Measurements from ENCODE around the gene CYB5R2. TPM values are rescaled to one million over a fixed set of nuclear protein-coding genes. Genes with fewer than 3 reads are reported as not detected.

The CYB5R2 gene
- total RNA-seq, 2 donors from 2014 or later: 7.4 to 7.5 TPM

- no peaks in the 10 kb centered on the region for H3K36me3 ChIP-seq
- TF ChIP-seq, protein P1, sequence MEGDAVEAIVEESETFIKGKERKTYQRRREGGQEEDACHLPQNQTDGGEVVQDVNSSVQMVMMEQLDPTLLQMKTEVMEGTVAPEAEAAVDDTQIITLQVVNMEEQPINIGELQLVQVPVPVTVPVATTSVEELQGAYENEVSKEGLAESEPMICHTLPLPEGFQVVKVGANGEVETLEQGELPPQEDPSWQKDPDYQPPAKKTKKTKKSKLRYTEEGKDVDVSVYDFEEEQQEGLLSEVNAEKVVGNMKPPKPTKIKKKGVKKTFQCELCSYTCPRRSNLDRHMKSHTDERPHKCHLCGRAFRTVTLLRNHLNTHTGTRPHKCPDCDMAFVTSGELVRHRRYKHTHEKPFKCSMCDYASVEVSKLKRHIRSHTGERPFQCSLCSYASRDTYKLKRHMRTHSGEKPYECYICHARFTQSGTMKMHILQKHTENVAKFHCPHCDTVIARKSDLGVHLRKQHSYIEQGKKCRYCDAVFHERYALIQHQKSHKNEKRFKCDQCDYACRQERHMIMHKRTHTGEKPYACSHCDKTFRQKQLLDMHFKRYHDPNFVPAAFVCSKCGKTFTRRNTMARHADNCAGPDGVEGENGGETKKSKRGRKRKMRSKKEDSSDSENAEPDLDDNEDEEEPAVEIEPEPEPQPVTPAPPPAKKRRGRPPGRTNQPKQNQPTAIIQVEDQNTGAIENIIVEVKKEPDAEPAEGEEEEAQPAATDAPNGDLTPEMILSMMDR (IDR thresholded peaks at IDR 0.05): no peak
- intact Hi-C loops (cut with DNase I): no loop called here
These were observed 54.0 kb downstream of the CYB5R2 start for GRCh38 chr11:7619322-7619721.

GRCh38 chr11:7617032-7617431 lies 56.3 kb downstream of the CYB5R2 start:
- no peak overlapping the region for H3K9ac ChIP-seq (ENCODE audit: low read depth in 2 of 2, low read length in 2 of 2)
- intact Hi-C loops (cut with DNase I): no loop called here
- H3K4me3 ChIP-seq: no peak overlapping the region
- H3K4me1 ChIP-seq: peaks cover under 1% of the 10 kb centered on the region
- H3K36me3 ChIP-seq: no peaks in the 10 kb centered on the region
- H3K27me3 ChIP-seq: no peaks in the 10 kb centered on the region
- no peak for DNase-seq
- H3K27ac ChIP-seq: no peak overlapping the region
- TF ChIP-seq, protein P1 (IDR thresholded peaks at IDR 0.05): no peak
- no peaks in the 10 kb centered on the region for H3K9me3 ChIP-seq

More at GRCh38 chr11:7619322-7619721, 54.0 kb downstream of the CYB5R2 start:
- no peak overlapping the region for H3K9ac ChIP-seq (ENCODE audit: low read depth in 2 of 2, low read length in 2 of 2)
- H3K27me3 ChIP-seq: no peaks in the 10 kb centered on the region
- H3K4me1 ChIP-seq: peaks cover 10% of the 10 kb centered on the region
- H3K27ac ChIP-seq: no peak overlapping the region
- no peak for DNase-seq
- no peak overlapping the region for H3K4me3 ChIP-seq
- no peaks in the 10 kb centered on the region for H3K9me3 ChIP-seq

Other genes with a start within 250 kb of the CYB5R2 start
- 1 to 10 TPM; 2.8 to 4.5 TPM for gene OLFML1, start 188.0 kb downstream of the CYB5R2 start, total RNA-seq
- 10 to 100 TPM; 54.0 to 67.9 TPM for gene PPFIBP2, start 159.5 kb downstream of the CYB5R2 start, total RNA-seq
- not detected for gene OVCH2, start 33.0 kb upstream of the CYB5R2 start, total RNA-seq
- gene OR5P2, start 123.4 kb upstream of the CYB5R2 start, total RNA-seq: not detected
- gene OR5P3, start 157.3 kb upstream of the CYB5R2 start, total RNA-seq: not detected

Data from colonic mucosa (tissue), 4 donors.